GM21423 (cell line): Measurements from ENCODE around the gene BRIP1.
"Not testable (repeated sequence)": the region's sequence is repeated elsewhere in the genome, so short reads cannot be mapped to it uniquely, and the experiment has no call there.

ENCODE experiments used
- ATAC-seq: cut with Tn5 transposase; IDR thresholded peaks from one replicate; pipeline ENCODE4 v1.9.1; 2021; ENCODE audit warnings: mild to moderate bottlenecking, moderate library complexity; ENCODE audit not compliant: unreplicated experiment

BRIP1 gene

DNA sequence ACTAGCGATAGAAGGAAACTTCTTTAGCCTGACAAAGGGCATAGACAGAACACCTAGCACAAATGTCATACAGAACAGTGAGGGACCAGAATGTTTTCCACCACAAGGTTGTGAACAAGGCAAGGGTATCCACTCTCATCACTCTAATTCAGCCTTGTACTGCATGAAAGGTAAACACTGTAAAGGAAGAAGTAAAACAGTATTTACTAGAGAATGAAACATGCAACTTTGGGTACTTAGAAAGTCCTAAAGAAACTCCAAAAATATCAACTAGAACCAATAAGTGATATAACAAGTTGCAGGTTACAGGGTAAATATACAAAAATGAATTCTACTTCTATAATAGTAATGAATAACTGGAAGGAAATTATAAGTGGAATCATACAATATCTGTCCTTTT is 32.2 kb downstream of the BRIP1 start:
- ATAC-seq: no peak

DNA sequence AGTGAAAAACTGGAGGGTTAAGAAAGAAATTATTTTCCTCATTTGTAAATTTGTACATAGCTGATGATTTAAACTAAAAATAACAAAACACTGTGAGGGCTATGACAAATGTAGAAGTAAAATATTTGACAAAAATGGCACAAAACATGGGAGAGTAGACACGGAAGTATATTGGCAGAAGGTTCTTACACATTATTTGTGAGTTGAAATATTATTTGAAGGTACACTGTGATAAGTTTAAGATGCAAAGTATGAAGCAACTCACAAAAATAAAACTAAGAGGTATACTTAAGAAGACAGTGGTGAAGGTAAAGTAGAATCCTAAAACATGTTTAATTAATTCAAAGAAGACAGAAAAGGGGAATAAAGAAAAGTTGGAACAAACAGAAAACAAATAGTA is 34.6 kb downstream of the BRIP1 start:
- ATAC-seq: no peak

DNA sequence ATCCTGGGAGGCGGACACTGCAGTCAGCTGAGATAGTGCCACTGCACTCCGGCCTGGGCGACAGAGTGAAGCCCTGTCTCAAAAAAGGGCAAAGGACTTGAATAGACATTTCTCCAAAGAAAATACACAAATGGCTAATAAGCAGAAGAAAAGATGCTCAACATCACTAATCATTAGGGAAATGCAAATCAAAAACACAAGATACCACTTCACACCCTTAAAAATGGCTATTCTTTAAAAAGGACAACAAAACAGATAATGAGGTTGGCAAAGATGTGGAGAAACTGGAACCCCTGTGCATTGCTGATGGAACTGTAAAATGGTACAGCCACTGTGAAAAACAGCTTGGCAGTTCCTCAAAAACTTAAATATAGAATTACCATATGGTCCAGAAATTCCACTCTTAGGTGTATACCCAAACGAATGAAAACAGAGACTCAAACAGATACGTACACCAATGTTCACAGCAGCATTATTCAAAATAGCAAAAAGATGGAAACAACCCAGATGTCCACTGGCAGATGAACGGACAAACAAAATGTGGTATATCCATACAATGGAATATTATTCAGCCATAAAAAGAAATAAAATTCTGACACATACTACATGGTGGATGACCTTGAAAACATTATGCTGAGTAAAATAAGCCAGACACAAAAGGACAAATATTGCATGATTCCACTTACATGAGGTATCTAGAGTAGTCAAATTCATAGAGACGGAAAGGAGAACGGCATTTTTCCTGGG is 35.5 kb downstream of the BRIP1 start:
- no peak for ATAC-seq

DNA sequence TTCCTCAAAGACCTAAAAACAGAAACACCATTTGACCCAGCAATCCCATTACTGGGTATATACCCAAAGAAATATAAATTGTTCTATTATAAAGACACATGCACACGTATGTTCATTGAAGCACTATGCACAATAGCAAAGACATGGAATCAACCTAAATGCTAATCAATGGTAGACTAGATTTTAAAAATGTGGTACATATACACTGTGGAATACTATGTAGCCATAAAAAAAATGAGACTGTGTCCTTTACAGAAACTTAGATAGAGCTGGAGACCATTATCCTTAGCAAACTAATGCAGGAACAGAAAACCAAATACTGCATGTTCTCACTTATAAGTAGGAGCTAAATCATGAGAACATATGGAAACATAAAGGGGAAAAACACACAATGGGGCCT is 36.5 kb downstream of the BRIP1 start:
- ATAC-seq: not testable (repeated sequence)

DNA sequence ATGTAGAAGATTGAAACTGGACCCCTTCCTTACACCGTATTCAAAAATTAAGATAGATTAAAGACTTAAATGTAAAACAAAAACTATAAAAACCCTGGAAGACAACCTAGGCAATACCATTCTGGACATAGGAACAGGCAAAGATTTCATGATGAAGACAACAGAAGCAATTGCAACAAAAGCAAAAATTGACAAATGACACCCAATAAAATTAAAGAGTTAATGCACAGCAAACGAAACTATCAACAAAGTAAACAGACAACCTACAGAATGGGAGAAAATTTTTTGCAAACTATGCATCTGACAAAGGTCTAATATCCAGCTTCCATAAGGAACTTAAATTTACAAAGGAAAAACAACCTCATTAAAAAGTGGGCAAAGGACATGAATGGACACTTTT is 37.1 kb downstream of the BRIP1 start:
- ATAC-seq: not testable (repeated sequence)

GRCh38 chr17:61825448-61826137 is 37.7 kb downstream of the BRIP1 start:
- no peak for ATAC-seq

GRCh38 chr17:61822326-61823285 is 40.7 kb downstream of the BRIP1 start:
- ATAC-seq: no peak

- ATAC-seq: no peak
These were observed 41.7 kb downstream of the BRIP1 start for GRCh38 chr17:61821655-61822054.

- not testable (repeated sequence) for ATAC-seq
These were observed 44.1 kb downstream of the BRIP1 start for GRCh38 chr17:61819265-61819664.

DNA sequence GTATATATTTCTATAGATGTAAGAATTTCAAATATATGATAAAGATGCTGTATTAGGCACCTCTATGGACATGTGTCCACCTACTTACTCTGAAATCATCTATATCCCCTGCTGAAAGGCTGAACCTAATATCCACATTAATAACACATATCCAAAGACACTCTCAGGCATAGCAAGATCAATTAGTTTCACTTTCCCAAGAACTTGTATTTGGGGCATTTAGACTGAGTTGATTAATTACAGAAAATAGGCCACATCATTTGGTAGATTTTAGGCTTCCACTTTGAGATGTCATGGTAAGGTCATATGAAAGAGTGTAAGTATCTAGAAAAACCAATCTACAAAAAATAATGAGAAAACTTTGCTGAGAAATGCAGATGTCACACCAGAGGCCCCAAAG is 45.1 kb downstream of the BRIP1 start:
- ATAC-seq: no peak

- no peak for ATAC-seq
These were observed 45.9 kb downstream of the BRIP1 start for GRCh38 chr17:61817452-61817851.

- ATAC-seq: no peak
These were observed 46.8 kb downstream of the BRIP1 start for GRCh38 chr17:61816538-61816937.

DNA sequence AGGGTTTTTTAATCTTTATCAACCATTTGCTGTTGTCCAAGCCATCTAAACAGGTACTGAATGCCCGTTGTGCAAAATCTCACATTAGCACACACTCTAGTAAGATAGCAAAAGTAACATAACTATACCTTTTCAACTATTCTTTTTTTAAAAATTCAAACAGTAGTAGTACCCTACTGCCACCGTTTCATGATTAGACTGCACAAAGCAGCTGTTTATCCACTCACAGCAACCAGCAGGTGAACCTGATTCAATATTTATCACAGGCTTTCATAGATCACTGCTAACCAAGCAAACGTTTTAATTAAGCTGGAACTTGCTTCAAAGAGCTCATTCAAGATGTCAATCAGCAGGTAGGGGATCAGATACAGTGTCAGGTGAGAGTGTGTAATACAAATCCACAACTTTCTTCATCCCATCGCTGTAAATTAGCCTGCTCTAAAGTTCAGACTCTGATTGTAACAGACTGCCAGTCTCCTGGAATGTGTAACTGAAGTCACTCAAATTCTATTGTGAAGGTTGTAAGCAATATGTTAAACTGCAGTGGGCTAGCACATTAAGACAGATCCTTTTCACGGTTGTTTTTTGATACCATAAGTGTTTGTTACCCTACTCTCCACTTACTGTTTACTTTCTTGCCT is 47.3 kb downstream of the BRIP1 start:
- ATAC-seq: no peak

DNA sequence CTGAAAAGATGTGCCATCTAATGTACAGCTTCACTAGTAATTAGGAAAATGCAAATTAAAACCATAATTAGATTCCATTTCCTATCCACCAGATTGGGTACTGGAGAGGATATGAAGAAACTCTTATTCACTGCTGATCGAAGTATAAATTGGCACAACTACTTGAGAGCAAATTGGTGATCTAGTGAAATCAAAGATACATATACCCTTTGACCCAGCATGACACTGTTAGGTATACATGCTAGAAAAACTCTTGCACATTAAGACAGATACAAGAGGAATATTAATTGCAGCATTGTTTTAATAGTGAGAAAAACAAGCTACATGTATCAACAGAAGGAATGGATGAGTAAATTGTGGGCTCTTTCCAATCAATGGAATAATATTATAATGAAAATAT is 48.8 kb downstream of the BRIP1 start:
- ATAC-seq: no peak

DNA sequence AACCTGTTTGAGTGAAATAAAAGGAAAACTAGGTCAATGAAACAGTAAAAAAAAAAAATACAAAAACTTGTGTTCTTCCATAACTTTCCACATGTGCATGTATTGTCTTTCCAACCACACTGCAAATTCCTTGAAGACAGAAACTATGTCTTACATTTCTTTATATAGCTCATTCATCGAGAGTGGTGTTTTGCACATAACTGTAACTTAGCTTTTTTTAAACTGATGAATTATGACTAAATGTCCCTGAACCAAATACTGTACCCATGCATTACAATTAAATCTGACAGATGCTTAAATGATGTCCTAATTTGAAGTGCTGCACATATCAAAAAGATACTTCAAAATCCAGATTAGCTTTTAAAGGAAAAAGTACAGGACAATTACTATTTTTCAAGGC is 50.1 kb downstream of the BRIP1 start:
- ATAC-seq: no peak

DNA sequence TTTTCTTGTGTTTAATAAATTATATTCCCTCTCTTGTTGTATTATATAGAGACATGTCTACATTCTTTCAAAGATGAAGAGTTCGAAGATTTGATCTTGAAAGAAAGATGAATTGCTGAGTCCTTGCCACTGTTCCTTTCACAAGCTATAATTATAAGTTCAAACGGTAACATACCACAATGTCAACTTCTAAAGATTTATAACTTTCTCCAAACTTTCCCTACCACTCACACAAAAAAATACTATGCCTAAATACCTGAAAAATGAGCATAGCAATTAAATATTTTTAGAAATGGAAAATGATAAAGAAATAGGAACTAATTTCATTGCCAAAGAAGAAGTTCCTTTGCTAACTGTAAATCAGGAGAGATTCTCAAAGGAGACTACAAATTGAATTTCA is 50.6 kb downstream of the BRIP1 start:
- no peak for ATAC-seq

- ATAC-seq: no peak
These were observed 53.4 kb downstream of the BRIP1 start for GRCh38 chr17:61809816-61810392.

- ATAC-seq: no peak
These were observed 54.9 kb downstream of the BRIP1 start for GRCh38 chr17:61808442-61808841.

DNA sequence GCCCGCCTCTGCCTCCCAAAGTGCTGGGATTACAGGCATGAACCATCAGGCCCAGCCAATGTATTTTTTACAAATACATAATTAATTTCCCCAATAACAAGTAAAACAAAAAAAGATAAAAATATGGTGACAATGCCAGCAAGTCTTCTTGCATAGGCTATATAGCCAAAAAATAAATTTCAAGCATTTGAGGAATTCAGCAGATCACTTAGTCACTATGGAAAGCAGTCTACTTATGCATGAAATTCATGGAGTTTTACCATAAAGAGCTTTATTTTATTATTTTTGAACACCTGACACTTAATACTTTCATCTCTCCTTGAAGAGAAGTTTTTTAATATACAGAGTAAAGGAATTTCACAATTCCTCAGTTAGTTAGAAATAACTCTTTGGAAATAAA is 56.4 kb downstream of the BRIP1 start:
- ATAC-seq: no peak

GRCh38 chr17:61806081-61806828 is 57.1 kb downstream of the BRIP1 start:
- ATAC-seq: no peak
